ENCODE measurements around the gene IFNAR2. TPM values are rescaled to one million over a fixed set of nuclear protein-coding genes. Genes with fewer than 3 reads are reported as not detected.

Gene IFNAR2
- polyA plus RNA-seq, 1 experiment = 10.3 TPM

DNA sequence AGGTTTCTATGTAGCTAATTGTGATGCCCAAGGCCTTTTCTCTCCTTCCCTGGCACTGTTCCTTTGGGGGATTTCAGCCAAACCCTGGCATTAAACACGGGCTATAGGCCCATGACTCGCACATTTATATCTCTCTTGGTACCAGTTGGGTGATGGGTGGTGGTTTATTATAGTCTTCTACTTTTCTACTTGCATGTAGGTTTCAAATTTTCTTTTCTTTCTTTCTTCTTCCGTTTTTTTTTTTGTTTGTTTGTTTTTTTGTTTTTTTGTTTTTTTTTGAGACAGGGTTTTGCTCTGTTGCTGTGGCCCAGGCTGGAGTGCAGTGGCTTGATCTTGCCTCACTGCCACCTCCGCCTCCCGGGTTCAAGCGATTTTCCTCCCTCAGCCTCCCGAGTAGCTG is 37.5 kb downstream of the IFNAR2 start:
- TF ChIP-seq CTCF (IDR thresholded peaks at IDR 0.05; ENCODE audit: insufficient read depth, low read depth, low read length) = no peak
- ChIA-PET CTCF (interaction anchor here (0.6 to 1.5 kb wide), 2 partner anchors 35 to 178 kb away, joined by 3 read pairs; no protein-coding TSS in a partner anchor), POLR2A (no interaction called here)
- DNase-seq (ENCODE audit: low read depth) = no peak
- Histone ChIP-seq H3K27me3 (ENCODE audit: control insufficient read depth, insufficient read depth, low read length) (no peaks in the 10 kb centered on the region), H3K36me3 (ENCODE audit: control insufficient read depth, insufficient read depth, low read length) (peaks cover 9% of the 10 kb centered on the region), H3K4me3 (ENCODE audit: low read depth, low read length) (peak overlapping the region; percentile 92)

GRCh38 chr21:33268393-33268736 is 38.6 kb downstream of the IFNAR2 start:
- CTCF ChIA-PET = interaction anchor here (1.7 kb wide), 1 partner anchor 71 kb away, joined by 7 read pairs; no protein-coding TSS in a partner anchor
- Histone ChIP-seq H3K27me3 (ENCODE audit: control insufficient read depth, insufficient read depth, low read length) (no peaks in the 10 kb centered on the region), H3K4me3 (ENCODE audit: low read depth, low read length) (no peak overlapping the region), H3K36me3 (ENCODE audit: control insufficient read depth, insufficient read depth, low read length) (peaks cover 9% of the 10 kb centered on the region)
- POLR2A ChIA-PET = no interaction called here
- no peak for TF ChIP-seq CTCF (IDR thresholded peaks at IDR 0.05; ENCODE audit: insufficient read depth, low read depth, low read length)
- no peak for DNase-seq (ENCODE audit: low read depth)

GRCh38 chr21:33268737-33269441 is 39.2 kb downstream of the IFNAR2 start:
- TF ChIP-seq CTCF (IDR thresholded peaks at IDR 0.05; ENCODE audit: insufficient read depth, low read depth, low read length) = no peak
- DNase-seq (ENCODE audit: low read depth) = no peak
- no peak overlapping the region for H3K4me3 ChIP-seq (ENCODE audit: low read depth, low read length)
- H3K36me3 ChIP-seq (ENCODE audit: control insufficient read depth, insufficient read depth, low read length) = peaks cover 7% of the 10 kb centered on the region
- ChIA-PET CTCF (interaction anchor here (1.7 kb wide), 1 partner anchor 72 kb away, joined by 7 read pairs; no protein-coding TSS in a partner anchor), POLR2A (no interaction called here)
- no peaks in the 10 kb centered on the region for H3K27me3 ChIP-seq (ENCODE audit: control insufficient read depth, insufficient read depth, low read length)

- TF ChIP-seq CTCF (IDR thresholded peaks at IDR 0.05; ENCODE audit: insufficient read depth, low read depth, low read length) = no peak
- ChIA-PET POLR2A (no interaction called here), CTCF (interaction anchor here (1.4 kb wide), 1 partner anchor 90 kb away, joined by 3 read pairs; no protein-coding TSS in a partner anchor)
- DNase-seq (ENCODE audit: low read depth) = no peak
- Histone ChIP-seq H3K4me3 (ENCODE audit: low read depth, low read length) (no peak overlapping the region), H3K27me3 (ENCODE audit: control insufficient read depth, insufficient read depth, low read length) (no peaks in the 10 kb centered on the region), H3K36me3 (ENCODE audit: control insufficient read depth, insufficient read depth, low read length) (peaks cover 7% of the 10 kb centered on the region)
Measured at GRCh38 chr21:33270986-33271385, 41.2 kb downstream of the IFNAR2 start.

DNA sequence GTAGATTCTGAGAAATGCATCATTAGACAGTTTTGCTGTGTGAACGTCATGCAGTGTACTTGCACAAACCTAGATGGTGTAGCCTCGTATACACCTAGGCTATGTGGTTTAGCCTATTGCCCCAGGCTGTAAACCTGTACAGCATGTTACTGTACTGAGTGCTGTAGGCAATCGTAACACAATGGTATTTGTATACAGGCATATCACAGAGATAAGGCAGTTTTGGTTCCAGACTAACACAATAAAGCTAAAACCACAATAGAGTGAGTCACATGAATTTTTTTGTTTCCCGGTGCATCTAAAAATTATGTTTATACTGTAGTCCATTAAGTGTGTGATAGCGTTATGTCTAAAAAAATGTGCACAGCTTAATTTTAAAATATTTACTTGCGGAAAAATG is 43.3 kb downstream of the IFNAR2 start:
- POLR2A ChIA-PET = no interaction called here
- TF ChIP-seq CTCF (IDR thresholded peaks at IDR 0.05; ENCODE audit: insufficient read depth, low read depth, low read length) = no peak
- no peak for DNase-seq (ENCODE audit: low read depth)
- CTCF ChIA-PET = interaction anchor here (1.0 kb wide), 1 partner anchor 43 kb away, joined by 3 read pairs; the partner anchor contains the start of gene IFNAR2
- peaks cover 7% of the 10 kb centered on the region for H3K36me3 ChIP-seq (ENCODE audit: control insufficient read depth, insufficient read depth, low read length)
- H3K27me3 ChIP-seq (ENCODE audit: control insufficient read depth, insufficient read depth, low read length) = no peaks in the 10 kb centered on the region
- no peak overlapping the region for H3K4me3 ChIP-seq (ENCODE audit: low read depth, low read length)
